C4-2B (cell line): ENCODE measurements around the gene CUX1.

Experiments used
- H3K27ac ChIP-seq: fragments of 450-650 bp; 2 replicates; pipeline ENCODE4 v1.5.1; 2017
- CTCF ChIP-seq: fragments of 450-650 bp; conservative IDR thresholded peaks from 2 replicates; pipeline ENCODE4 v1.5.1; 2017; ENCODE audit warnings: mild to moderate bottlenecking
- ZFX ChIP-seq: fragments of 450-650 bp; IDR thresholded peaks from 2 replicates; pipeline ENCODE4 v1.6.1; 2017

Gene CUX1

GRCh38 chr7:102275123-102275703, 457.8 kb downstream of the CUX1 start:
- H3K27ac ChIP-seq, result no peak overlapping the region
- TF ChIP-seq ZFX, result no peak
- no peak for TF ChIP-seq CTCF

GRCh38 chr7:102277901-102278300, 460.5 kb downstream of the CUX1 start:
- no peak for TF ChIP-seq ZFX
- TF ChIP-seq CTCF, result no peak
- no peak overlapping the region for H3K27ac ChIP-seq

GRCh38 chr7:102279537-102280400, 462.3 kb downstream of the CUX1 start:
- no peak overlapping the region for H3K27ac ChIP-seq
- peak; percentile 97 for TF ChIP-seq CTCF
- no peak for TF ChIP-seq ZFX

GRCh38 chr7:102280521-102280920, 463.1 kb downstream of the CUX1 start:
- no peak overlapping the region for H3K27ac ChIP-seq
- TF ChIP-seq CTCF, result no peak

GRCh38 chr7:102281785-102282184, 464.4 kb downstream of the CUX1 start:
- TF ChIP-seq ZFX (no peak), CTCF (no peak)
- no peak overlapping the region for H3K27ac ChIP-seq

- no peak for TF ChIP-seq CTCF
- TF ChIP-seq ZFX, result no peak
- H3K27ac ChIP-seq, result no peak overlapping the region
These were observed 465.3 kb downstream of the CUX1 start for GRCh38 chr7:102282465-102283362.
